ENCODE data around the gene CUEDC1.

Gene CUEDC1

GRCh38 chr17:57874434-57875289 lies 80.5 kb downstream of the CUEDC1 start:
- DNase-seq = peak; percentile 93

- DNase-seq = no peak
These were observed 81.2 kb downstream of the CUEDC1 start for GRCh38 chr17:57874058-57874419.

DNA sequence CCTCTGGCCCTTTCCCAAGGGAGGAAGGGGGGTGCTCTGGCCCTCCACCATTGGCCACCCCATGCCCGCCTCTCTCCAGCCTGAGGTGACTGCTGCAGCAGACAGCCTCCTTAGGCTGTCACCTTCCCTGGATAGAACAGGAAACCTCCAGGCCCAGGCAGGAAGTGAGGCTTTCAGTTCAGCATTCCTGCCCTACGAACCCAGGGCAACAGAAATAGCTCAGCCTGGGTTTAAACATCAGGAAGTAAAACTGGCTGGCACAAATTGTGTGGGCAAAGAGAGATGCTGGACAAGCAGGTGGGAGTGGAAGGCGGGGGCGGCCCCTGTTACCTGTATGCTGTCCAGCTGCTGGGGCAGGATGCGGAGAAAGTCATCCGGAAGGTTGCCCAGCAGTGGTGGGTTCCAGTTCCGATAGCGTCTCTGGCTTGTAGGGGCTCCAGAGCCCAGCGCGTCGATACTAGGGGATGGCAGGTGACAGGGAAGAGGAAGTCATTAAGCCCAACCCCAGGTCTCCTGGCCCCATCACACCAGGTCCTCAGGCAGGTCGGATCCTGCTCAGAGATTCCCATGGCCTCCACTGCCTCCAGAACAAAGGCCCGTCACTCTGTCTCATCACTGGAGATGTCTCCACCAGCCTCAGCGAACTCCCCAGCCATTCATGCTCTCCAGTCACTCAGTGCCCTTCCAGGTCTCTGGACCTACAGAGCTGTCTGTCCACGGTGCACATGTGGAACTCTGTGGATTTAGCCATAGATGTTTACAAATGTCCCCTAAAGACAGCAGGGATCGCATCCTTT lies 81.8 kb downstream of the CUEDC1 start:
- no peak for DNase-seq

- DNase-seq = no peak
These were observed 82.7 kb downstream of the CUEDC1 start for GRCh38 chr17:57872536-57872935.

DNA sequence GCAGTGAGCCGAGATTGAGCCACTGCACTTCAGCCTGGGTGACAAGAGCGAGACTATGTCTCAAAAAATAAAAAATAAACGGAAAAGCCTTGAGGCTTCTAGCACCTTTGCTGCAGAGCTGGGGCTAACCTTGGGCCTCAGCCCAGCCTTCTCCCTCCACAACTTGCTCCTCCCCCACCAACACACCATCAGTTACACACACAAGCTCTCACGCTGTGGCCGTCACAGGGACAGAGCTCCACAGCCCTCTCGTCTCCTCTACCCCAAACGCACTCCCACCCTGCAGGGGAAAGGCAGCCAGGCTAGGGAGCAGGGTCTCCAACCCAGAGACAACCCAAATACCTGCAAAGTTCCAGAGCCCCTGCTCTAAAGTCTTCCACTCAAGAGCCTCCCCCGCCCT lies 83.3 kb downstream of the CUEDC1 start:
- no peak for DNase-seq

GRCh38 chr17:57871155-57871554 lies 84.1 kb downstream of the CUEDC1 start:
- DNase-seq = no peak

- DNase-seq = no peak
These were observed 85.0 kb downstream of the CUEDC1 start for GRCh38 chr17:57870283-57870635.

DNA sequence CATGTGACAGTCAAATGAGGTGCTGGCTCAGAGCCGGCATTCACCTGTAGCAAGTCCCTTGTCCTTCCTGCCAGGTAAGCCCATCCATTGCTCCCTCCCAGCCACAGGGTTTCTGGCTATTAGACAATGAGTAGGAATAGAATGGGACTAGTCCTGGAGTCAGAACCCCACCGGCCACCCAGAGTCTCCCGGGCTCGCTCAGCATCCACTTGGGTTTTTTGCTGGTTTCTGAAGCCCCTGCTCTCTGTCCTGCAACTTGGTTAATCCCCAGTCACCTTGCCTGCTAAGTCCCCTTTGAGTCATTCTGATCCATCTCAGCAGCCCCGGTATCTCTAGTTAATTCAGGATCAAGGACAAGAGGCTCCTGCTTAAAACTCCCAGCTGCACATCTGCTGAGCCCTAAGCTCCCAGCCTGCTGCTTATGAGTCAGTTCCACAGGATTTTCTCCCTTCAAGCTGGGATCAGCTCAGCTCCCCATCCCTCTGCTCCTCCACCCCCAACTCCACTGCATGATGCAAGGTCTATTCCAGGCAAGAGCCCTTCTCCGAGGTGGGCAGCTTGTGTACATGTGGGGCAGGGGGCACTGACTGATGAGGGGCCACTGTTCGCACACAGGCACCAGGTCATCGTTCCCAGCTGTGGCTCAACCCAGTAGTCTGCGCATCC lies 85.5 kb downstream of the CUEDC1 start:
- DNase-seq = no peak

GRCh38 chr17:57868910-57869616 lies 86.1 kb downstream of the CUEDC1 start:
- no peak for DNase-seq

- DNase-seq = no peak
These were observed 87.0 kb downstream of the CUEDC1 start for GRCh38 chr17:57868007-57868909.

GRCh38 chr17:57867126-57867525 lies 88.1 kb downstream of the CUEDC1 start:
- DNase-seq = no peak

- DNase-seq = no peak
These were observed 88.5 kb downstream of the CUEDC1 start for GRCh38 chr17:57866723-57867122.

DNA sequence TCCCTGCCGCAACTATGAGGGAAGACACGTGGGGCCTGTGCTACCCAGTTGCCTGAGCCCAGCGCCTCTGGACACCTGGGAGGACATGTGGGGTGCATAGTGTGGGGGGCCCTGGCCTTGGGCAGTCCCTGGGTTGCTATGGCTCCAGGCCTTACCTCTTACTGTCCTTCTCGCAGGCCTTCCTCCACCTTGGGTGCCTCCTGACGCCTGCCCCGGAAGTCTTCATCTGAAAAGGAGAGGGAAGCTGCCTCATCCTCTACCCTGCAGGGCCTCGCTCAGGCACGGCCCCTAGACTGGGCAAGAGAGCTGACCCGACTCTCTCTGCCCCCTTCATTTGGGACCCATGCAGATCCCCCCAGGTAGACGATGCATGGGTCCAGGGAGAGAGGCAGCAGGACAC lies 88.9 kb downstream of the CUEDC1 start:
- no peak for DNase-seq

DNA sequence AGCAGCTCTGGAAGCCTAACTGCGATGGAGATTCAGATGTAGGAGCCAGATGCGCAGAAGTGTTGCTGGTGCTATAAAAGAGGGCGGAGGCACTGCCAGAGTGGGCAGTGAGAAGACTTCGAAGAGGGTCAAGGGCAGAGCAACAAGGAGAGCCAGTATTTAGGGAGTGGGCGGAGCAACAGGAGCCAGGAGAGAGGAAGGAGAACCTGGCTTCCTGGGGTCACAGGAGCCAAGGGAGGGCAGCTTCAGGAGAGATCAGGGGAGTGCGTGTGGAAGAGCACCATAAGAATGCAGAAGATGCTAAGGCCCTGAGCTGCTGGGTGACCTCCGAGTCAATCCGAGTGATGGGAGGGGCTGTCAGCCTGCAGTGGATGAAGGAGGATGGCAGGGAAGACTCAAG lies 90.9 kb downstream of the CUEDC1 start:
- DNase-seq = no peak

DNA sequence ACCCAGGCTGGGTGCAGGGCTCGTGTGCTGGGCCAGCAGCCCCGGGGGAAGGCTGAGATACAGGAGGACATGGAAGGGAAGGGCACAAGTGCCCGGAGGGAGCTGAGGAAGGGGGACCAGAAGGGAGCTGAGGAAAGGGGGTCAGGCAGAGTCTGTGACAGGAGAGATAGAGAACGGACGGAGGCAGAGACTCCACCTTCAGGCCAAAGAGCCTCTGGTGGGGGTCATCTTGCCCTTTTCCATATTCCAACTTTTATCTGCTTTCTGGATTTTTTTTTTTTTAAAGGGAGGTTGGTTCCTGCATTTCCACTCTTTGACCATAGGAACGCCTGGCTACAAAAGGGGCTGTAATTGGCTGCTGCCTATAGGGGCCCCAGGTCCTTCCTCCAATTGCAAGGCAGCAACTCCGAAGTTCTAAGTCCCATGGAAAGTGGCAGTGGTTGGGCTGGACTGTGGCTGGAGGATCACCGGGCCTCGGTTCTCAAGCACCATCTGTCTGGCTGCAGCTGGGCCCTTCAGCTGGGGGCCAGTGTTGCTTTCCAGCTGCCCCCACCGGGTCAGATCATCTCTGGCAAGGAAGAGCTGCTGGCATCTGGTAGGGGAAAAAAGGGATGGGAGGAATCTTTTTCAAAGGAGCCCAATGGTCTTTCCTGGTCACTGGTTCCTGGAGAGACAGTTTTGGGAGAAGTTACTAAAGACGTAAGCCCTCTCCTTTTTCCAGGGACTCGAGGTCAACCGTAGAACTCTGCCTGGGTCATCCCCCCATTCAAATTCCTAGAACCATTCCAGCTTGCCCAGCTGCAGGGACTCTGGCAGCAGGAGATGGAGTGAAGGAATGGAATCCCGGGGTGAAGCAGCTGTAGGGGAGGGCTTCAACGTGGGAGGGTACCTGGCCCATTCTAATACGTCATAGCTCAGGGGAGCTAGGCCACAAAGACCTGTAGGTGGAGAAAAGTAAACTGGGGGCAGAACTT lies 92.2 kb downstream of the CUEDC1 start:
- DNase-seq = no peak

GRCh38 chr17:57861790-57862693 lies 93.2 kb downstream of the CUEDC1 start:
- no peak for DNase-seq

DNA sequence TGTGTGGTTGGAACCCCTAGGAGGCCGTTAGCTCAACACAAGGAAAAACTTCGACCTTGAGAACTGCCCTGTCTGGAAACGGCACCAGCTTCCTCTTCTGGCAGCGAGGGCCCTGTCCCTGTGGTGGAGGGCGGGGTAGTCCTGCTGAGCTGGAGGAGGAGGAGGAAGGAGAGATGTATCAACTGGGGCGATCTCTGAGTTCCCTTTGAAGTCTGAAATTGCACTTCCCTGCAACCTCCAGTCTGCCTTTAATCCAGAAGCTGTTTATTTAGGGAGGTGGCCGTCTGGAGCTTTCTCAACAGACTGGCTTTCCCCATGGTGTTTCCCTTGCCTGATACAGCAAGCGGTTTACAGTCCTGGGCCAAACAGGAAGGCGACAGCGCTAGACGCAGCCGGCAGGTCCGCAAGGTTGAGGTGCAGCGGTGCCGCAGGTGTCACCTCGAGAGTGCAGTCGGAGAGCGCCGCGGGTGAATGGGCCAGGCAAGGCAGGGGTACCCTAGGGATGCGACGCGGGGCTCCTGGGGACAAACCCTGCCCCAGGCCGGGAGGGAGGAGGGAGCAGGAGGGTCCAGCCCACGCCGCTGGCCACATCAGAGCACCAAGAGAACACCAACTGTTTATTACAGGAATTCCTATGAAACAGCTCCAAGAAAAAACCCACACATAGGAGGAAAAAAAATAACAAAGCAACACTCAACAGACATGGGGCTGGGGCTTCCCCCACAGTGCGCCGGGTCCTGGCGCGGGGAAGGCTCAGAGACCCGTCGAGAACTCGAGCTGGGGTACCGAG lies 94.0 kb downstream of the CUEDC1 start:
- DNase-seq = no peak

- no peak for DNase-seq
These were observed 94.7 kb downstream of the CUEDC1 start for GRCh38 chr17:57860414-57860999.

Measured in NCI-H1694 (cell line).